ENCODE results near the gene DPY19L3.

- TF ChIP-seq POLR2AphosphoS5 (IDR thresholded peaks at IDR 0.05) (no peak), POLR2A (IDR thresholded peaks at IDR 0.05) (no peak)
Measured at GRCh38 chr19:32438751-32439150, 33.2 kb downstream of the DPY19L3 start.
